B cell (primary cell): Measurements from ENCODE around the gene AUTS2.

ENCODE experiments used
- EZH2 ChIP-seq: IDR thresholded peaks from 2 replicates; pipeline ENCODE4 v1.6.1; 2012; ENCODE audit warnings: borderline replicate concordance, low read depth, mild to moderate bottlenecking, moderate library complexity, low read length; ENCODE audit not compliant: insufficient read depth, poor library complexity, severe bottlenecking
- TF ChIP-seq, protein P1 (sequence below): fragments of 200-600 bp; IDR thresholded peaks from one replicate; pipeline ENCODE4 v1.8.0; 2022; ENCODE audit warnings: antibody characterized with exemption, mild to moderate bottlenecking

DNA sequence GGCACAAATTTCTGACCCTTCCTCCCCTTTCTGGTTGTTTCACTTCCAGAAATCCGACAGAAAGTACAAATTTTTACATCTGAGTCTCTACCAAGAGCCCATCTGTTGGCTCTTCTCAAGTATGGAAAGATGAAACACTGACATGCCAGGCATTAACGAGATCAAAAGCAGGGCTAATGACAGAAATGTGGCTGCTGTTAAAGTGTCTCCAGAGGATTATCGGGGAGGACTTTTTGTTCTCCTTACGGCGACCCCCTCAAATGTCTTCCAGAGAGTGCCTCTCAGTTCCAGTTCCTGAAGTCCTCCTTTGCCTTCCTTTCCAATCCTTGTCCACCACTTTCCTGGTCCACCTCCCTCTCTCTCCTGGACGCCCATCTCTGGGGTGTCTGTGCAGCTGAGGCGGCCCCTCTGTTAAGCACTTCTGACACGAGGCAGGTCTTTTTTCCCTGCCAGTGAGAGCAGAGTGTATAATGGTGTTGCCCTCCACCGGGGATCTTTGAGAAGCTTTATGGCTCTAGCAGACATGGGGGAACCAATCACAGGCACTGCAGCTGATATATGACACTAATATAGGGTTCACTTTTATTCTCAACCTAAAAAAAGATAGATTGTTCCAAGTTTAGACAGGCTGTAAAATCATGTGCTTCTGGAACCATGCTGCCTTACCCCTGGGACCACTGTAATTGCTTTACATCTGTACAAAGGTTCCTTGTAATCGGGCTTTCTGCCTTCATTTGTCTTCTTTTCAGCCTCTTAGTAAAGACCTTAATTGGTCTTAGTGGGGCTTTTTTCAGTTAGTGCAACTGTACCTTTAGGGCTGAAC is 757.1 kb downstream of the AUTS2 start:
- no peak for TF ChIP-seq EZH2
- TF ChIP-seq, protein P1, sequence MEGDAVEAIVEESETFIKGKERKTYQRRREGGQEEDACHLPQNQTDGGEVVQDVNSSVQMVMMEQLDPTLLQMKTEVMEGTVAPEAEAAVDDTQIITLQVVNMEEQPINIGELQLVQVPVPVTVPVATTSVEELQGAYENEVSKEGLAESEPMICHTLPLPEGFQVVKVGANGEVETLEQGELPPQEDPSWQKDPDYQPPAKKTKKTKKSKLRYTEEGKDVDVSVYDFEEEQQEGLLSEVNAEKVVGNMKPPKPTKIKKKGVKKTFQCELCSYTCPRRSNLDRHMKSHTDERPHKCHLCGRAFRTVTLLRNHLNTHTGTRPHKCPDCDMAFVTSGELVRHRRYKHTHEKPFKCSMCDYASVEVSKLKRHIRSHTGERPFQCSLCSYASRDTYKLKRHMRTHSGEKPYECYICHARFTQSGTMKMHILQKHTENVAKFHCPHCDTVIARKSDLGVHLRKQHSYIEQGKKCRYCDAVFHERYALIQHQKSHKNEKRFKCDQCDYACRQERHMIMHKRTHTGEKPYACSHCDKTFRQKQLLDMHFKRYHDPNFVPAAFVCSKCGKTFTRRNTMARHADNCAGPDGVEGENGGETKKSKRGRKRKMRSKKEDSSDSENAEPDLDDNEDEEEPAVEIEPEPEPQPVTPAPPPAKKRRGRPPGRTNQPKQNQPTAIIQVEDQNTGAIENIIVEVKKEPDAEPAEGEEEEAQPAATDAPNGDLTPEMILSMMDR: no peak
